ENCODE measurements around the gene KLF7.

The KLF7 gene

DNA sequence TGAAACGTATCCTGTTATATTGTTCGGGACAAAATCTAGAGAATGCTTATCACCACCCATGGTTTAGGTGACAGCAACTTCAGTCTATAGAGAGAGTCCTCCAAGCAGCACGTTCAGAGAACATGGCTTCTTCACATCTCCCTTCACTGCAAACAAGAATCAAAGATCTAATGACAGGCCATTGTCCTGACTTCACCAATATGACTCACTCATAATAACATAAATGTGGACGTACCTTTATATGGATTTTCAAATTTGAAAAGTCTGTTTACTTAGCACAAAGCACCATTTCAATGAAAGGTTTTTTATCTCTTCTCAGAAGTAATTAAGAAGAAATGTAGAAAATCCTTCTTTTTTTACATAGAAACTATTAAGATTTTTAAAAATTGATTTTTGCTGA lies 46.7 kb downstream of the KLF7 start:
- Mint-ChIP-seq H3K36me3 (ENCODE audit: low read depth) (peaks cover 31% of the 10 kb centered on the region), H3K4me3 (no peak overlapping the region), H3K27ac (no peak overlapping the region), H3K9me3 (no peaks in the 10 kb centered on the region), H3K27me3 (ENCODE audit: low read depth) (peaks cover 6% of the 10 kb centered on the region), H3K4me1 (peaks cover 43% of the 10 kb centered on the region)
- TF ChIP-seq, protein P1, sequence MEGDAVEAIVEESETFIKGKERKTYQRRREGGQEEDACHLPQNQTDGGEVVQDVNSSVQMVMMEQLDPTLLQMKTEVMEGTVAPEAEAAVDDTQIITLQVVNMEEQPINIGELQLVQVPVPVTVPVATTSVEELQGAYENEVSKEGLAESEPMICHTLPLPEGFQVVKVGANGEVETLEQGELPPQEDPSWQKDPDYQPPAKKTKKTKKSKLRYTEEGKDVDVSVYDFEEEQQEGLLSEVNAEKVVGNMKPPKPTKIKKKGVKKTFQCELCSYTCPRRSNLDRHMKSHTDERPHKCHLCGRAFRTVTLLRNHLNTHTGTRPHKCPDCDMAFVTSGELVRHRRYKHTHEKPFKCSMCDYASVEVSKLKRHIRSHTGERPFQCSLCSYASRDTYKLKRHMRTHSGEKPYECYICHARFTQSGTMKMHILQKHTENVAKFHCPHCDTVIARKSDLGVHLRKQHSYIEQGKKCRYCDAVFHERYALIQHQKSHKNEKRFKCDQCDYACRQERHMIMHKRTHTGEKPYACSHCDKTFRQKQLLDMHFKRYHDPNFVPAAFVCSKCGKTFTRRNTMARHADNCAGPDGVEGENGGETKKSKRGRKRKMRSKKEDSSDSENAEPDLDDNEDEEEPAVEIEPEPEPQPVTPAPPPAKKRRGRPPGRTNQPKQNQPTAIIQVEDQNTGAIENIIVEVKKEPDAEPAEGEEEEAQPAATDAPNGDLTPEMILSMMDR (IDR thresholded peaks at IDR 0.05; ENCODE audit: unreplicated experiment in 3 of 3): no peak

DNA sequence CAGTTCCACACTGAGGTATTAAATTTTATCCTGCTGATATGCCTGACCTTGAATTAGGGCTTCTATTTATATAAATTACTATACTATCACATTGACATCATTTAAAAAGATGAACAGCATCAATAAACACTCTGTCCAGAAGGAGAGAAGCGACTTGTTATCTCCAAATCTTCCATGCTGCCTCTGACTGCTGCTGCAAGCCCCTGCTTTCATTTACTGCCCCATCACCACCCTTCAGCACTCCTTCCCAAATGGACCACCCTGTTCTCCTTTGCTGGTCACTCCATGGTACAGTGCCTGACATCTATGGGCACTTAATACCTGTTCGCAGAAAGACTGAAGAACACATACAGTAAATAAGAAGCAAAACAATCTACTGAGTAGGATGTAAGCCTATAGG lies 48.1 kb downstream of the KLF7 start:
- H3K27me3 Mint-ChIP-seq (ENCODE audit: low read depth): peaks cover 6% of the 10 kb centered on the region
- no peak overlapping the region for H3K27ac Mint-ChIP-seq
- no peak overlapping the region for H3K4me3 Mint-ChIP-seq
- H3K36me3 Mint-ChIP-seq (ENCODE audit: low read depth): peaks cover 17% of the 10 kb centered on the region
- H3K4me1 Mint-ChIP-seq: peaks cover 38% of the 10 kb centered on the region
- TF ChIP-seq, protein P1 (IDR thresholded peaks at IDR 0.05; ENCODE audit: unreplicated experiment in 3 of 3): no peak
- no peaks in the 10 kb centered on the region for H3K9me3 Mint-ChIP-seq

DNA sequence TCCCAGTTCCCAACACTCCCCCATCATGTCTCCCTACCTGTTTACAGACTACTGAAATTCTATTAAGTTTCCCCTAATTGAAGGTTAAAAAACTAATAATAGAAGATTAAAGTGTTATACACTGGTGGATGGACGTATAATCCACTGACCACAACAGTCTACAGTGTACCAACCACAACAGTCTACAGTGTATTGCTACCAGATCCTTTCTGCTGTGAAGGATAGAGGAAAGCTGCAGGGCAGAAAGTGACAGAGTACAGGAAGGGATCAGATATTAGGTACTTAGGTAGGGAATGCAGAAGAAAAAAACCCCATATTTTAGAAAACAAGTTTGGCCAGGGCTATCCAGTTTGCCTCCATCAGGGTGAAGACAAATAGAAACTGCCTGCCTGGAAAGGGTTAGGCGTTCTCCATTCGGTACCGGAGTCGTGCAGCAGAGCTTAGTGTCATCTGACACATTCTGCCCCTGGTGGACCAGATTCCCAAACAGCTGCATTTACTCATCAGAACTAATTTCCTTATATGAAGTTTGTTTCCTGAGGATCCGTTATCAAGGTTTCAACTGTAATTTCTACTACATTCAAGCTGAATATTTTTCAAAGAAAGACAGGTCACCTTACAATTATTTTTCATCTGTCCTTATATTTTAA lies 49.9 kb downstream of the KLF7 start:
- Mint-ChIP-seq H3K27me3 (ENCODE audit: low read depth) (peaks cover 4% of the 10 kb centered on the region), H3K27ac (no peak overlapping the region), H3K4me1 (peaks cover 23% of the 10 kb centered on the region), H3K9me3 (no peaks in the 10 kb centered on the region), H3K4me3 (no peak overlapping the region), H3K36me3 (ENCODE audit: low read depth) (peaks cover 3% of the 10 kb centered on the region)
- TF ChIP-seq, protein P1 (IDR thresholded peaks at IDR 0.05; ENCODE audit: unreplicated experiment in 3 of 3): peak in 1 of 3 experiments; percentile 9

DNA sequence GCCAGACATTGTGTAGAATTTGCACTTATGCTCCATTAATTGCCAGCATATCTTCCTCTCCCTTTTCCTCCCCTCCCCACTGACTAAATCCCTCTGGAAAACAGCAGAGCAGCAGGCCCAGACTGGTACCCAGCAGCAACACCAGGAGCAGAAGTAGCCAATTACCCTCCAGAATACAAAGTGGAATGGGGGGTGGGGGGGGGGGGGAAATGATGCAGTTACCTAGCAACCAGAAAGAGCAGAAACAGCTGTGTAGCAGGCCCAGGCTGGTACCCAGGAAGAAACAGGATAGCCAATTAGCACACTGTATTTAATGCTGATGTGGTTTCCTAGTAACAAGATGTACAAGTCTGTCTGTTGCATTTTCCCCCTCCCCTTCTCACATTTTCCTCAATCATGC lies 52.3 kb downstream of the KLF7 start:
- TF ChIP-seq, protein P1 (IDR thresholded peaks at IDR 0.05; ENCODE audit: unreplicated experiment in 3 of 3): no peak
- Mint-ChIP-seq H3K36me3 (ENCODE audit: low read depth) (peaks cover 6% of the 10 kb centered on the region), H3K9me3 (no peaks in the 10 kb centered on the region), H3K4me1 (peaks cover 23% of the 10 kb centered on the region), H3K4me3 (no peak overlapping the region), H3K27me3 (ENCODE audit: low read depth) (no peaks in the 10 kb centered on the region), H3K27ac (no peak overlapping the region)

DNA sequence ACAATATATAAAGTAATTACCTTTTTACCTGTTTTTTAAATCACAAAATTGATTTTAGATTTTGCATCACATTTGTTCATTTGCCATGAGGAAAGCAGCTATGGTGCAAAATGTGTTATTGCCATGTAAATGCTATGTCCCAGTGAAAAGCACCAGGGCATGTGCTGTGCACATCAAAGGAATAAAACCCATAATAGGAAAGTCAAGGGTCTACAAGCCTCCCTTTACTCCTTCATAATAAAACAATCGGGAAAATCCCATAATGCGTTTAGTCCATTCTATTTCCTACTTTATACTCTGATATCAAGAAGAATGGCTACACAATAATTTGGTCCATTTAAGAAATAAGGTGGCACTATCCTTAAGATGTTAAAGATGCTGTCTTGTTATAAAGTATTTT lies 53.0 kb downstream of the KLF7 start:
- Mint-ChIP-seq H3K36me3 (ENCODE audit: low read depth) (peaks cover 10% of the 10 kb centered on the region), H3K4me3 (no peak overlapping the region), H3K27me3 (ENCODE audit: low read depth) (no peaks in the 10 kb centered on the region), H3K27ac (no peak overlapping the region), H3K9me3 (no peaks in the 10 kb centered on the region), H3K4me1 (peaks cover 23% of the 10 kb centered on the region)
- TF ChIP-seq, protein P1 (IDR thresholded peaks at IDR 0.05; ENCODE audit: unreplicated experiment in 3 of 3): no peak

GRCh38 chr2:207112383-207112782 lies 53.4 kb downstream of the KLF7 start:
- Mint-ChIP-seq H3K9me3 (no peaks in the 10 kb centered on the region), H3K27ac (no peak overlapping the region), H3K4me1 (peaks cover 23% of the 10 kb centered on the region), H3K4me3 (no peak overlapping the region), H3K27me3 (ENCODE audit: low read depth) (no peaks in the 10 kb centered on the region), H3K36me3 (ENCODE audit: low read depth) (peaks cover 14% of the 10 kb centered on the region)
- TF ChIP-seq, protein P1 (IDR thresholded peaks at IDR 0.05; ENCODE audit: unreplicated experiment in 3 of 3): no peak
